HG03280 (cell line): Measurements from ENCODE around the gene ERH.
"Not testable (repeated sequence)": the region's sequence is repeated elsewhere in the genome, so short reads cannot be mapped to it uniquely, and the experiment has no call there.

ENCODE experiments used
- ATAC-seq: cut with Tn5 transposase; IDR thresholded peaks from one replicate; pipeline ENCODE4 v1.9.1; 2021; ENCODE audit warnings: mild to moderate bottlenecking, moderate library complexity; ENCODE audit not compliant: unreplicated experiment

The ERH gene

GRCh38 chr14:69398053-69398817 lies at the start of gene ERH, which contains the start of gene SLC39A9:
TSS of gene ERH (minus strand) at chr14:69398299. CDS start at chr14:69398233, 66 bp downstream.
TSS of gene SLC39A9 (plus strand) at chr14:69398692. CDS start at chr14:69399370, 678 bp downstream.
- ATAC-seq = peak; percentile 86

- no peak for ATAC-seq
Observed at GRCh38 chr14:69443296-69443805, 45.3 kb upstream of the ERH start.

GRCh38 chr14:69441948-69442347 lies 43.8 kb upstream of the ERH start:
- peak; percentile 63 for ATAC-seq

- ATAC-seq = no peak
Observed at GRCh38 chr14:69439521-69440270, 41.6 kb upstream of the ERH start.

GRCh38 chr14:69432364-69432763 lies 34.3 kb upstream of the ERH start:
- no peak for ATAC-seq

GRCh38 chr14:69430306-69430939 lies 32.3 kb upstream of the ERH start:
- ATAC-seq = no peak

- no peak for ATAC-seq
Observed at GRCh38 chr14:69429643-69430042, 31.5 kb upstream of the ERH start.

- no peak for ATAC-seq
Observed at GRCh38 chr14:69428289-69428998, 30.3 kb upstream of the ERH start.

- no peak for ATAC-seq
Observed at GRCh38 chr14:69427596-69427995, 29.5 kb upstream of the ERH start.

- no peak for ATAC-seq
Observed at GRCh38 chr14:69424149-69424923, 26.2 kb upstream of the ERH start.

- no peak for ATAC-seq
Observed at GRCh38 chr14:69423279-69423678, 25.2 kb upstream of the ERH start.

GRCh38 chr14:69416087-69416486 lies 18.0 kb upstream of the ERH start:
- ATAC-seq = not testable (repeated sequence)

- ATAC-seq = no peak
Observed at GRCh38 chr14:69413483-69413882, 15.4 kb upstream of the ERH start.

- no peak for ATAC-seq
Observed at GRCh38 chr14:69408331-69408960, 10.3 kb upstream of the ERH start.

GRCh38 chr14:69405762-69406161 lies 7.7 kb upstream of the ERH start:
- no peak for ATAC-seq

GRCh38 chr14:69404883-69405282 lies 6.8 kb upstream of the ERH start:
- no peak for ATAC-seq

GRCh38 chr14:69404478-69404877 lies 6.4 kb upstream of the ERH start:
- no peak for ATAC-seq

- ATAC-seq = no peak
Observed at GRCh38 chr14:69401841-69402240, 3.7 kb upstream of the ERH start.

GRCh38 chr14:69400154-69400553 lies 2.1 kb upstream of the ERH start:
- ATAC-seq = no peak

GRCh38 chr14:69399750-69400149 lies 1.7 kb upstream of the ERH start:
- ATAC-seq = no peak
